Subcutaneous abdominal adipose tissue (tissue), 5 donors: Measurements from ENCODE around the gene MEP1A.
"Not testable (repeated sequence)": the region's sequence is repeated elsewhere in the genome, so short reads cannot be mapped to it uniquely, and the experiment has no call there.

Experiments used
- H3K27ac ChIP-seq: one replicate; pipeline ENCODE4 v1.7.0; 2013; ENCODE audit warnings: low read depth, mild to moderate bottlenecking, inconsistent platforms, low read length, moderate library complexity
- H3K27me3 ChIP-seq, 5 donors: one replicate each; pipeline ENCODE4 v1.7.0; 2013; ENCODE audit warnings: low read length in 5 of 5, inconsistent platforms in 1 of 5; ENCODE audit not compliant: control insufficient read depth in 5 of 5, insufficient read depth in 4 of 5
- H3K36me3 ChIP-seq, 5 donors: one replicate each; pipeline ENCODE4 v1.7.0; 2013; ENCODE audit warnings: low read length in 5 of 5; ENCODE audit not compliant: control insufficient read depth in 5 of 5, insufficient read depth in 5 of 5
- H3K4me1 ChIP-seq, 5 donors: one replicate each; pipeline ENCODE4 v1.7.0; 2013; ENCODE audit warnings: low read length in 5 of 5, mild to moderate bottlenecking in 3 of 5, moderate library complexity in 1 of 5; ENCODE audit not compliant: control insufficient read depth in 5 of 5, insufficient read depth in 5 of 5
- H3K4me3 ChIP-seq, 5 donors: one replicate each; pipeline ENCODE4 v1.7.0; 2013; ENCODE audit warnings: low read length in 5 of 5, low read depth in 1 of 5
- H3K9ac ChIP-seq, 5 donors: one replicate each; pipeline ENCODE4 v1.7.0; 2013; ENCODE audit warnings: low read length in 5 of 5, mild to moderate bottlenecking in 4 of 5, moderate library complexity in 3 of 5
- H3K9me3 ChIP-seq, 5 donors: one replicate each; pipeline ENCODE4 v1.7.0; 2013; ENCODE audit warnings: low read length in 5 of 5; ENCODE audit not compliant: control insufficient read depth in 5 of 5
- donor health status: healthy.
- donor health status: healthy.
- donor health status: healthy.
- donor health status: healthy.
- donor health status: healthy.

Gene MEP1A

GRCh38 chr6:46793138-46793537 is at the start of gene MEP1A:
Gene MEP1A (plus strand): TSS chr6:46793389. CDS start chr6:46793399, 10 bp downstream.
- no peaks in the 10 kb centered on the region for H3K9me3 ChIP-seq
- no peaks in the 10 kb centered on the region for H3K36me3 ChIP-seq
- no peak within 1 kb of the TSS for H3K27ac ChIP-seq
- H3K27me3 ChIP-seq, result no peaks in the 10 kb centered on the region
- H3K4me3 ChIP-seq, result no peak within 1 kb of the TSS
- no peaks in the 10 kb centered on the region for H3K4me1 ChIP-seq
- no peak within 1 kb of the TSS for H3K9ac ChIP-seq

GRCh38 chr6:46743425-46744158 is 49.6 kb upstream of the MEP1A start:
- Histone ChIP-seq H3K36me3 (no peaks in the 10 kb centered on the region), H3K4me1 (no peaks in the 10 kb centered on the region)

GRCh38 chr6:46744159-46744725 is 48.9 kb upstream of the MEP1A start:
- not testable (repeated sequence) for H3K27ac ChIP-seq, H3K9me3 ChIP-seq, H3K9ac ChIP-seq, H3K36me3 ChIP-seq, H3K27me3 ChIP-seq, H3K4me1 ChIP-seq, H3K4me3 ChIP-seq

More at GRCh38 chr6:46743425-46744158, 49.6 kb upstream of the MEP1A start:
- no peak overlapping the region for H3K9ac ChIP-seq
- H3K27me3 ChIP-seq, result no peaks in the 10 kb centered on the region
- H3K9me3 ChIP-seq, result no peaks in the 10 kb centered on the region
- H3K4me3 ChIP-seq, result no peak overlapping the region
- no peak overlapping the region for H3K27ac ChIP-seq

DNA sequence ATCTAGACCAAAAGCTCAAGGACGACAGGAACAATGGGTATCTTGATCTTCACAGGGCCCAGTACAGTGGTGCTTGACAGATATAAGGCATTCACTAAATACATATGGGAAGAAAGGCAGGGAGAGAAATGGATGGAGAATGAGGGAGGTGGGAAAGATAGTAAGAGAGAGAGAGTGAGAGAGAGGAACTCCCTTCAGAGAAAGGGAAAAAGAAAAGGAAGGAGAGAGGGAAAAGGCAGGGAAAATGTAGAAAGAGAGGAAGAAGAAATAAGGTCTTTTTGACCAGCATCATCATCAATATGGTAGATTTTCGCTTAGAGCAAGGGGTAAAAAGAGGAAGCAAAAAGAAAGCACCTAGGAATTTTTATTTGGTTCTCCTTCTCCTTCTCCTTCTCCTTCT is 47.2 kb upstream of the MEP1A start:
- H3K9me3 ChIP-seq, result no peaks in the 10 kb centered on the region
- H3K4me1 ChIP-seq, result no peaks in the 10 kb centered on the region

DNA sequence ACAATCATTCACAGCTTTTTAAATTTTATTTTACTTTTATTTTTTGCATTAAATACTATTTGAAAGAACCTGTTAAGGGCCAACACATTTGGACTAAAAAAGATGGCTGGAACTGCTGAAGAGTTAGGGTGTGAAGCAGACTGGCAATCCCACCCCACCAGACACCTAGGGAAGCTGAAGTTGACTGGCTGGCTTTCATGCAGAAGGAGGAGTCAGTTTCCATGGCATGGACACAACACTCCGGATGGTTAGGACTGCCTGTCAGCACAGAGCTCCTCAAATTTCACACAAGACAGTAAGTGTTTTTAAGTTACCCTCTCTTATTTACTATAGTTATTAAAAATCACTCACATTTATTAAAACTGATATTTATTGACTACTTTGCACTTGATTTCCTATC is 46.5 kb upstream of the MEP1A start, which contains the start of gene ANKRD66:
Gene ANKRD66, plus strand, starts transcription at position 238 of the 400 bp plus-strand sequence. CDS start 5,016 bp downstream, outside the sequence.
- Histone ChIP-seq H3K9ac (no peak within 1 kb of the TSS), H3K4me1 (no peaks in the 10 kb centered on the region), H3K4me3 (no peak within 1 kb of the TSS)

More for the DNA sequence above, 47.2 kb upstream of the MEP1A start:
- no peak overlapping the region for H3K9ac ChIP-seq
- H3K4me3 ChIP-seq, result no peak overlapping the region
- no peaks in the 10 kb centered on the region for H3K36me3 ChIP-seq
- no peaks in the 10 kb centered on the region for H3K27me3 ChIP-seq
- H3K27ac ChIP-seq, result no peak overlapping the region

DNA sequence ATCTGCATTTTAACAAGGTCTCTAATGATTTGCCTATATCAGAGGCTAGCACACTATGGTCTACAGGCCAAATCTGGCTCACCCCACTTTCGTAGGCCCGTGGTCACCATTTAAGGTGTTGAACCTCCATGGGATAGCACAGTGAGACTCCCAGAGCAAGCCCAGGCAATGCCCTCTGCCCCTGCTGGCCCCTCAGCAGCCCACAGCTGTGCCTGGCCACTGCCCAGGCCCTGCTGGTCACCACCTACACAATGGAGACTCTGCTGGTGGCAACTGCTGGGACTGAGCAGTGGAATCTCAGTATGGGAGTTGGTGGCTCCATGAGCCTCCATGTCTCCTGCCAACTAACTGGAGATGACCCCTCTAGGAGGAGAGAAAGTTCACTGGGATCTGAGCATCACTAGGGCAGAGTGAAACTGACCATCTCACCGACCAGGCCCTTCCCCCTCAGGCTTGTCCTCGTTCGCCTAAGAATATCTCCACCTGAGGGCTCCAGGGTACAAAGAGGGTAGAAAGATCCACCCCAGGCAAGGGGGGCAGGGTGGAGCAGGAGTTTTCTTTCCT is 44.2 kb upstream of the MEP1A start:
- Histone ChIP-seq H3K36me3 (no peaks in the 10 kb centered on the region), H3K4me3 (no peak overlapping the region), H3K9ac (no peak overlapping the region), H3K27me3 (no peaks in the 10 kb centered on the region), H3K9me3 (no peaks in the 10 kb centered on the region), H3K4me1 (no peaks in the 10 kb centered on the region), H3K27ac (no peak overlapping the region)

More for the DNA sequence above, 46.5 kb upstream of the MEP1A start, which contains the start of gene ANKRD66:
- Histone ChIP-seq H3K27ac (no peak within 1 kb of the TSS), H3K9me3 (no peaks in the 10 kb centered on the region), H3K27me3 (no peaks in the 10 kb centered on the region), H3K36me3 (no peaks in the 10 kb centered on the region)

DNA sequence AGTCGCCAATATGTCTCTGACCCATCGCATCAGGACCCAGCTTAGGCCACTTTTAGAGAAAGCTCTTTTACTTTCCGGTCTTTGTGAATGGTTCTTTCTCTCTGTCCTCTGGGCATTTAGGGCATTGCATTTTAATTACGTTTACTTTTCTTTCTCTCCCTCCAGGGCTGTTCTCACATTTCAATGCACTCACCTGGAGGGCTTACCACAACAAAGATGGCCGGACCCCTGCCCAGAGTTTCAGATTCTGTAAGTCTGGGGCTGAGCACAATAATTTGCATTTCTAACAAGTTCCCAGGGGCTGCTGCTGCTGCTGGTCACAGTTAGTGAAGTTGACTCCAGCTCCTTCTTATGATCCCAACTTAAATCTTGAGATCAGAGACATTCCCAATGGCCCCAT is 43.5 kb upstream of the MEP1A start:
- Histone ChIP-seq H3K9ac (no peak overlapping the region), H3K27me3 (no peaks in the 10 kb centered on the region), H3K36me3 (no peaks in the 10 kb centered on the region), H3K4me1 (no peaks in the 10 kb centered on the region), H3K4me3 (no peak overlapping the region), H3K9me3 (no peaks in the 10 kb centered on the region), H3K27ac (no peak overlapping the region)

DNA sequence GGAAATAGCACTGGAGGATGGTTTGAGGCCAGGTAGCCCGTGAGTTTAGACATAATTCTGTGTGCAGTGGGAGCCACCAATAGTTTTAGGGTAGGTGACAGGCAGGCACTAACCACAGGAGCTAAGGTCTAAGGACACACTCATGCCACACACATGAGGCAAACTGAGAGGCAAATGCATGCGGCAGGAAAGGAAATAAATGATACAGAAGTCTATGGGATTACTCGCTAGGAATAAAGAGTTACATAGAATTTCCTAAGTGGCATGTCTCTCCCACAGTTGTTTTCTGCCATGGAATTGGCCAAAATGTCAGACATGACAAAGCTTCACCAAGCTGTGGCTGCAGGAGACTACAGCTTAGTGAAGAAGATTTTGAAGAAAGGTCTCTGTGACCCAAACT is 41.5 kb upstream of the MEP1A start:
- Histone ChIP-seq H3K9me3 (no peaks in the 10 kb centered on the region), H3K36me3 (no peaks in the 10 kb centered on the region), H3K27me3 (no peaks in the 10 kb centered on the region), H3K4me1 (no peaks in the 10 kb centered on the region), H3K27ac (no peak overlapping the region), H3K4me3 (no peak overlapping the region), H3K9ac (no peak overlapping the region)

GRCh38 chr6:46755865-46756264 is 37.3 kb upstream of the MEP1A start:
- Histone ChIP-seq H3K27ac (no peak overlapping the region), H3K4me1 (peaks cover 0 to 5% (median 0%) of the 10 kb centered on the region in 5 donors), H3K27me3 (no peaks in the 10 kb centered on the region), H3K4me3 (no peak overlapping the region), H3K36me3 (no peaks in the 10 kb centered on the region), H3K9me3 (no peaks in the 10 kb centered on the region), H3K9ac (no peak overlapping the region)

- Histone ChIP-seq H3K4me1 (peaks cover 0 to 5% (median 0%) of the 10 kb centered on the region in 5 donors), H3K27me3 (no peaks in the 10 kb centered on the region), H3K4me3 (no peak overlapping the region), H3K27ac (no peak overlapping the region), H3K36me3 (no peaks in the 10 kb centered on the region), H3K9ac (no peak overlapping the region), H3K9me3 (no peaks in the 10 kb centered on the region)
Measured at GRCh38 chr6:46756469-46757213, 36.5 kb upstream of the MEP1A start.
